Keratinocyte (primary cell): ENCODE results near the gene TRPC4AP. TPM values are rescaled to one million over a fixed set of nuclear protein-coding genes. Genes with fewer than 3 reads are reported as not detected.

Experiments used
- DNase-seq: peaks from one replicate; pipeline ENCODE4 v3.0.0-alpha.2; 2011; ENCODE audit warnings: low read depth, missing footprints, low spot score
- FAIRE-seq: peaks from 2 replicates; lab custom pipeline; 2011; peaks lifted over from hg19 to GRCh38; lab: Jason Lieb, UNC
- H2AFZ ChIP-seq: 2 replicates; pipeline ENCODE4 v1.6.0; 2012; ENCODE audit warnings: low read length, control low read depth, inconsistent platforms; ENCODE audit not compliant: control insufficient read depth
- H3K27ac ChIP-seq: 2 replicates; pipeline ENCODE4 v1.5.1; 2011; ENCODE audit warnings: low read length; ENCODE audit not compliant: control insufficient read depth, insufficient read depth
- H3K27me3 ChIP-seq: 3 replicates; pipeline ENCODE4 v1.6.0; 2011; ENCODE audit warnings: low read length; ENCODE audit not compliant: control insufficient read depth, insufficient read depth; ENCODE audit errors: extremely low read depth
- H3K36me3 ChIP-seq, 2 experiments: 2 replicates in 1 of 2; 3 replicates in 1 of 2; pipeline ENCODE4 v1.5.1; 2011; ENCODE audit warnings: low read length in 2 of 2, mild to moderate bottlenecking in 1 of 2; ENCODE audit not compliant: control insufficient read depth in 2 of 2, insufficient read depth in 2 of 2; ENCODE audit errors: extremely low read depth in 1 of 2
- H3K4me1 ChIP-seq: 3 replicates; pipeline ENCODE4 v1.5.1; 2011; ENCODE audit warnings: low read length; ENCODE audit not compliant: control insufficient read depth, insufficient read depth; ENCODE audit errors: extremely low read depth
- H3K4me2 ChIP-seq: 3 replicates; pipeline ENCODE4 v1.6.0; 2011; ENCODE audit warnings: low read depth, low read length; ENCODE audit not compliant: control insufficient read depth, insufficient read depth; ENCODE audit errors: extremely low read depth
- H3K4me3 ChIP-seq, 3 experiments: fragments of 200-600 bp in 1 of 3; sonication (generic) in 1 of 3; 2 replicates in 2 of 3; 3 replicates in 1 of 3; pipeline ENCODE4 v1.5.1; 2011 to 2016; ENCODE audit warnings: low read length in 3 of 3, mild to moderate bottlenecking in 3 of 3, control low read depth in 2 of 3, inconsistent platforms in 1 of 3, low read depth in 1 of 3, mixed read lengths in 1 of 3, mixed run types in 1 of 3, moderate library complexity in 1 of 3; ENCODE audit not compliant: control insufficient read depth in 2 of 3, insufficient read depth in 2 of 3; ENCODE audit errors: extremely low read depth in 1 of 3
- H3K79me2 ChIP-seq: 2 replicates; pipeline ENCODE4 v1.6.0; 2012; ENCODE audit warnings: low read length; ENCODE audit not compliant: control insufficient read depth, insufficient read depth
- H3K9ac ChIP-seq: 3 replicates; pipeline ENCODE4 v1.6.0; 2011; ENCODE audit warnings: low read length; ENCODE audit not compliant: control insufficient read depth, insufficient read depth; ENCODE audit errors: extremely low read depth
- H3K9me1 ChIP-seq: 3 replicates; pipeline ENCODE4 v1.6.0; 2011; ENCODE audit warnings: low read length; ENCODE audit not compliant: control insufficient read depth, insufficient read depth; ENCODE audit errors: extremely low read depth
- H3K9me3 ChIP-seq: 2 replicates; pipeline ENCODE4 v1.5.1; 2012; ENCODE audit warnings: low read depth, low read length; ENCODE audit not compliant: control insufficient read depth
- H4K20me1 ChIP-seq: 3 replicates; pipeline ENCODE4 v1.6.0; 2011; ENCODE audit warnings: low read length; ENCODE audit not compliant: control insufficient read depth, insufficient read depth; ENCODE audit errors: extremely low read depth
- CTCF ChIP-seq, 3 experiments: IDR thresholded peaks in 1 of 3; conservative IDR thresholded peaks in 1 of 3; optimal IDR thresholded peaks in 1 of 3; 2 replicates in 2 of 3; 3 replicates in 1 of 3; pipeline versions ENCODE3 to v1.5.1; 2011; ENCODE audit warnings: low read length in 3 of 3, mild to moderate bottlenecking in 3 of 3, moderate library complexity in 2 of 3, control low read depth in 1 of 3, inconsistent platforms in 1 of 3; ENCODE audit not compliant: insufficient read depth in 2 of 3; ENCODE audit errors: extremely low read depth in 1 of 3
- EZH2 ChIP-seq: IDR thresholded peaks from one replicate; pipeline ENCODE4 v1.6.1; 2012; ENCODE audit warnings: inconsistent platforms, mild to moderate bottlenecking, low read length, moderate library complexity
- dilution Hi-C: fragments of 300-500 bp; cut with MboI; formaldehyde crosslinking; loops from one replicate; pipeline ENCODE4 v1.7.0; 2020; ENCODE audit warnings: low sequenced_read_pairs; ENCODE audit not compliant: extremely low pct_ligation_motif_present
- polyA plus RNA-seq, 5 experiments: library from polyadenylated mRNA; depleted of rRNA in 3 of 5; stranded (reverse) in 3 of 5; stranded (forward) in 1 of 5; unstranded in 1 of 5; fragments of >200 nt; gene quantifications; 1 replicate in 1 of 5; 2 replicates in 3 of 5; 3 replicates in 1 of 5; pipeline versions ENCODE4 v1.2.1 to v1.2.3, GENCODE V29; 2011 to 2012; ENCODE audit warnings: missing spikeins in 2 of 5, low read depth in 1 of 5, low replicate concordance in 1 of 5

The TRPC4AP gene
- polyA plus RNA-seq, 1 donor (not counting 4 experiments of a cell fraction or from before 2014, with no cell fraction given) = 53.9 TPM

DNA sequence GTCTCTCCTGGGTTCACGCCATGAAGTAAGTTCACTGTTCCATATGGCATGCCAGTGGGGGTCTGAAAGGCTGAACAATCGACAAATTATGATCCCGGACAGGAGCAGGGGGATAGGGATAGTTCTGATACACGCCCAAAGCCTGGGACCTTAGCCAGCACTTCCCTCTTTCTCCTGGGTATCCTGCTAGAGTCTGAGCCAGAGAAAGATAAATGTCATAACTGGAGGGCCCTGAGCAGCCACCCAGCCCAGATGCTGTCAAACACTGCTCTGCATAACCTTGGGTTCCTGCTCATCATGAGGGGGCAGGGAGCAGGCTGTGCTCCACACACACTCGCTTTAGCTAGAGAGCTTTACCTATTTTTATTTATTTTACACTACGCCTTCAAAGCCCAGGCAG is 42.3 kb upstream of the TRPC4AP start:
- dilution Hi-C loops = no loop called here
- Histone ChIP-seq H4K20me1 (no peaks in the 10 kb centered on the region), H3K9me1 (no peaks in the 10 kb centered on the region), H3K4me1 (no peaks in the 10 kb centered on the region), H3K27me3 (no peaks in the 10 kb centered on the region), H3K36me3 (peaks cover 11 to 23% of the 10 kb centered on the region in 2 experiments), H3K9ac (no peak overlapping the region), H2AFZ (no peak overlapping the region), H3K27ac (no peak overlapping the region), H3K79me2 (no peaks in the 10 kb centered on the region), H3K4me2 (no peak overlapping the region), H3K9me3 (no peaks in the 10 kb centered on the region), H3K4me3 (no peak overlapping the region)
- no peak for TF ChIP-seq EZH2
- no peak for TF ChIP-seq CTCF (optimal IDR thresholded peaks at IDR 0.05 in 1 of 3, IDR thresholded peaks at IDR 0.05 in 1 of 3, conservative IDR thresholded peaks at IDR 0.05 in 1 of 3; ENCODE audit: extremely low read depth in 1 of 3, insufficient read depth in 2 of 3, low read length in 3 of 3)
- DNase-seq (no peak), FAIRE-seq (no peak)

GRCh38 chr20:35134472-35134871 is 41.9 kb upstream of the TRPC4AP start:
- TF ChIP-seq CTCF (optimal IDR thresholded peaks at IDR 0.05 in 1 of 3, IDR thresholded peaks at IDR 0.05 in 1 of 3, conservative IDR thresholded peaks at IDR 0.05 in 1 of 3; ENCODE audit: extremely low read depth in 1 of 3, insufficient read depth in 2 of 3, low read length in 3 of 3) = no peak
- H3K27ac ChIP-seq = no peak overlapping the region
- H3K27me3 ChIP-seq = no peaks in the 10 kb centered on the region
- FAIRE-seq (no peak), DNase-seq (no peak)
- H3K9me3 ChIP-seq = no peaks in the 10 kb centered on the region
- no peak overlapping the region for H3K4me3 ChIP-seq
- peaks cover 11 to 23% of the 10 kb centered on the region in 2 experiments for H3K36me3 ChIP-seq
- dilution Hi-C loops = no loop called here
- no peaks in the 10 kb centered on the region for H3K9me1 ChIP-seq
- H4K20me1 ChIP-seq = no peaks in the 10 kb centered on the region
- no peak overlapping the region for H2AFZ ChIP-seq
- H3K9ac ChIP-seq = no peak overlapping the region
- H3K4me1 ChIP-seq = peaks cover 2% of the 10 kb centered on the region
- no peaks in the 10 kb centered on the region for H3K79me2 ChIP-seq
- no peak overlapping the region for H3K4me2 ChIP-seq
